ENCODE data around the gene LRIG2. TPM values are rescaled to one million over a fixed set of nuclear protein-coding genes. Genes with fewer than 3 reads are reported as not detected.
"Not testable (repeated sequence)": the region's sequence is repeated elsewhere in the genome, so short reads cannot be mapped to it uniquely, and the experiment has no call there.

The LRIG2 gene
- polyA plus RNA-seq, 1 donor: 12.6 TPM

- DNase-seq (ENCODE audit: low read depth): no peak
Measured at GRCh38 chr1:113125517-113125916, 52.5 kb downstream of the LRIG2 start.

- no peak for DNase-seq (ENCODE audit: low read depth)
Measured at GRCh38 chr1:113126207-113126606, 53.2 kb downstream of the LRIG2 start.

GRCh38 chr1:113128116-113128515, 55.1 kb downstream of the LRIG2 start:
- no peak for DNase-seq (ENCODE audit: low read depth)

GRCh38 chr1:113129529-113130185, 56.7 kb downstream of the LRIG2 start:
- DNase-seq (ENCODE audit: low read depth): no peak

- DNase-seq (ENCODE audit: low read depth): no peak
Measured at GRCh38 chr1:113133038-113133437, 60.0 kb downstream of the LRIG2 start.

GRCh38 chr1:113133759-113134158, 60.8 kb downstream of the LRIG2 start:
- no peak for DNase-seq (ENCODE audit: low read depth)

GRCh38 chr1:113135460-113135859, 62.5 kb downstream of the LRIG2 start:
- DNase-seq (ENCODE audit: low read depth): no peak

- no peak for DNase-seq (ENCODE audit: low read depth)
Measured at GRCh38 chr1:113136476-113136875, 63.5 kb downstream of the LRIG2 start.

- DNase-seq (ENCODE audit: low read depth): no peak
Measured at GRCh38 chr1:113137563-113137962, 64.6 kb downstream of the LRIG2 start.

GRCh38 chr1:113138778-113139177, 65.8 kb downstream of the LRIG2 start:
- no peak for DNase-seq (ENCODE audit: low read depth)

GRCh38 chr1:113140176-113140575, 67.2 kb downstream of the LRIG2 start:
- DNase-seq (ENCODE audit: low read depth): no peak

GRCh38 chr1:113140588-113141446, 67.8 kb downstream of the LRIG2 start:
- peak; percentile 55 for DNase-seq (ENCODE audit: low read depth)

GRCh38 chr1:113141650-113142473, 68.9 kb downstream of the LRIG2 start:
- no peak for DNase-seq (ENCODE audit: low read depth)

GRCh38 chr1:113142791-113143190, 69.8 kb downstream of the LRIG2 start:
- no peak for DNase-seq (ENCODE audit: low read depth)

- DNase-seq (ENCODE audit: low read depth): no peak
Measured at GRCh38 chr1:113146242-113147072, 73.5 kb downstream of the LRIG2 start.

GRCh38 chr1:113147073-113147625, 74.2 kb downstream of the LRIG2 start:
- DNase-seq (ENCODE audit: low read depth): no peak

- no peak for DNase-seq (ENCODE audit: low read depth)
Measured at GRCh38 chr1:113147826-113148225, 74.8 kb downstream of the LRIG2 start.

GRCh38 chr1:113150494-113150893, 77.5 kb downstream of the LRIG2 start:
- DNase-seq (ENCODE audit: low read depth): not testable (repeated sequence)

- DNase-seq (ENCODE audit: low read depth): no peak
Measured at GRCh38 chr1:113153116-113153803, 80.3 kb downstream of the LRIG2 start.

GRCh38 chr1:113156368-113156767, 83.4 kb downstream of the LRIG2 start:
- no peak for DNase-seq (ENCODE audit: low read depth)

Measured in forelimb muscle (tissue), 1 donor.